GM18526 (cell line): ENCODE data around the gene ZDHHC16.

Source experiments
- POLR2A ChIP-seq: IDR thresholded peaks from 3 replicates; pipeline ENCODE4 v1.6.1; 2011; ENCODE audit not compliant: insufficient read length; ENCODE audit errors: extremely low read depth

The ZDHHC16 gene

GRCh38 chr10:97497572-97498075, 51.6 kb downstream of the ZDHHC16 start:
- TF ChIP-seq POLR2A = no peak

- TF ChIP-seq POLR2A = peak; percentile 79
Observed at GRCh38 chr10:97498076-97498840, 52.3 kb downstream of the ZDHHC16 start, which contains the start of gene MMS19. Gene MMS19, minus strand, starts transcription at chr10:97498422. Its CDS starts 38 bp downstream, at chr10:97498384.

- no peak for TF ChIP-seq POLR2A
Observed at GRCh38 chr10:97498841-97499560, 53.0 kb downstream of the ZDHHC16 start, which contains the start of gene UBTD1. Gene UBTD1, plus strand, starts transcription at chr10:97498924. Its CDS starts 280 bp downstream, at chr10:97499204.

DNA sequence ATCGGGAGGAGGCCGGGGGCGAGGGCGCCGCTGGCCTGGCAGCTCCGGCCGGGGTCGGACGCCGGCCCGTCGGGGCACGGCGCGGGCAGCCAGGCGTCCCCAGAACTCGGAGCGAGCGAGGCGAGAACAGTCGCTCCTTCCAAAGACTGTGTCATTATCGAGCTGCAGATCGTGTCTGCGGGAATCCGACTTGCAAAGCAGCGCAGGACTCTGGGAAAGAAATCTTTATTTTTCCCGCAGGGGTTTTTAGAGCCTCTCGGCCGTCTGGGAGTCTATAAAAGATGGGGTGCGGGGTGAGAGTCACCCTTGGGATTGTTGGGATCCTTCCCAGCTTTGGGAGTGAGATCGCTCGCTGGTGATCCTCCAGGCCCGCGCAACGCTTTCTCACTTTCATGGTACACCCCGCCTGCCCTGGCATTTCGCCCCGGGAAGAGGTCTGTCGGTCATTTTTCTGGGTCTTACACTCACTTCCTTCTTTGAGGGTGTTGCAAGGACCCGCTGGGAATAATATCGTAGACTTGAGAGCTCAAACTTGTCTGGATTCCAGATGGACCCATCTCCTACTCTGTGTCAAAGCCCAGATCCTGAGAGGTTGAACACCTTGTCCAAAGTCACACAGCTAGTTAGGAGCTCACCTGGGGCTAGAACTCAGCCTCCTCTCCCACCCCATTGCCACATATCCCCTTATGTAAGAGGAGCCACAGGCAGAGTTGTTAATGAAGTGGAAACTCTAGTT, 53.8 kb downstream of the ZDHHC16 start:
- no peak for TF ChIP-seq POLR2A

DNA sequence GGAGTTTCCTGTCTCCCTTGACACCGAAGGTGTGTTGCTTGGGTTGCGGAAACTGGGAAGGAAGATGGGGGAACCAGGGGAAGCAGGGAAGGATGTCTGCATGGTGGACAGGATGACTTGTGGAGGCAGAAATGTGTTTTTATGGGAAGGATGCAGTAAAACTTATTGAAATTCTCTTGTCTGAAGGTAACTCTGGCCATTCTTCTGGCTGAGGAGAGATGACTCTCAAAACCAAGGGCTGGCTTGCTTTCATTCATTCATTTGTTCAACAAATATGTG, 54.3 kb downstream of the ZDHHC16 start:
- no peak for TF ChIP-seq POLR2A

DNA sequence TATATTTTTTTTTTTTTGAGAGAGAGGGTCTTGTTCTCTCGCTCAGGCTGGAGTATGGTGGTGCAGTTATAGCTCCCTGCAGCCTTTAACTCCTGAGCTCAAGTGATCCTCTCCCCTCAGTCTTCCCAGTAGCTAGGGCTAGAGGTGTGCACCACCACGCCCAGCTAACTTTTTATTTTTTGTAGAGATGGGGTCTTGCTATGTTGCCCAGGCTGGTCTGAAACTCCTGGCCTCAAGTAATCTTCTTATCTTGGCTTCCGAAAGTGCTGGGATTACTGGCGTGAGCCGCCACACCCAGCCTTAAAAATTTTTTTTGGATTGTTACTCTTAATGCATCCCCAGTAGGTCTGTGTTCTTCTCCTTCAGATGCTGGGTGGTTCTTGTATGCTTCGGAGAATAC, 56.9 kb downstream of the ZDHHC16 start:
- no peak for TF ChIP-seq POLR2A

GRCh38 chr10:97503406-97503805, 57.4 kb downstream of the ZDHHC16 start:
- TF ChIP-seq POLR2A = no peak

DNA sequence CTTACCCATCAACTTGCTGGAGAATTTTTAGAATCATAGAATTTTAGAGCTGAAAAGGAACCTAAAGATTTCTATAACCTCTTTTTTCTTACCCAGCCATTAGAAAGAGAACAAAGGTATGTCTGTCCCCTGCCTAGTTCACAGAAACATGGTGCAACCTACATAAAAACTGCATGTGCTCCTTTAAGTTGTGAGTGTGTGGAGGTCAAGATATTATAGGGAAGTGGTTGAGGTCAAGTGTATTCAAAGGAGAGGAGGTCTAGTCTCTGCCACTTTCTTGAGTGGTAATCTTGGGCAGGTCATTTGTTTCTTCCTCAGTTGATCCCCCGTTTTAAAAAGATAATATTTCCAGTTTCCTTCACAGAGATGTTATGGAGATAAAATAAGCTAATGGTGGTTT, 59.2 kb downstream of the ZDHHC16 start:
- TF ChIP-seq POLR2A = no peak

- no peak for TF ChIP-seq POLR2A
Observed at GRCh38 chr10:97506199-97506991, 60.4 kb downstream of the ZDHHC16 start.
